Stimulated activated CD4-positive, alpha-beta T cell treated with anti-CD3 and anti-CD28 coated beads, Interleukin-4, amount 100 ng/mL, for 24 hours (primary cell): ENCODE measurements around the gene COPE.
A peak's percentile ranks its signal among the peaks of the same experiment; 100 is the strongest.
"Not testable (repeated sequence)": the region's sequence is repeated elsewhere in the genome, so short reads cannot be mapped to it uniquely, and the experiment has no call there.

Experiments used
- DNase-seq: peaks from one replicate; pipeline ENCODE4 v3.0.0-alpha.2; 2020

The COPE gene

DNA sequence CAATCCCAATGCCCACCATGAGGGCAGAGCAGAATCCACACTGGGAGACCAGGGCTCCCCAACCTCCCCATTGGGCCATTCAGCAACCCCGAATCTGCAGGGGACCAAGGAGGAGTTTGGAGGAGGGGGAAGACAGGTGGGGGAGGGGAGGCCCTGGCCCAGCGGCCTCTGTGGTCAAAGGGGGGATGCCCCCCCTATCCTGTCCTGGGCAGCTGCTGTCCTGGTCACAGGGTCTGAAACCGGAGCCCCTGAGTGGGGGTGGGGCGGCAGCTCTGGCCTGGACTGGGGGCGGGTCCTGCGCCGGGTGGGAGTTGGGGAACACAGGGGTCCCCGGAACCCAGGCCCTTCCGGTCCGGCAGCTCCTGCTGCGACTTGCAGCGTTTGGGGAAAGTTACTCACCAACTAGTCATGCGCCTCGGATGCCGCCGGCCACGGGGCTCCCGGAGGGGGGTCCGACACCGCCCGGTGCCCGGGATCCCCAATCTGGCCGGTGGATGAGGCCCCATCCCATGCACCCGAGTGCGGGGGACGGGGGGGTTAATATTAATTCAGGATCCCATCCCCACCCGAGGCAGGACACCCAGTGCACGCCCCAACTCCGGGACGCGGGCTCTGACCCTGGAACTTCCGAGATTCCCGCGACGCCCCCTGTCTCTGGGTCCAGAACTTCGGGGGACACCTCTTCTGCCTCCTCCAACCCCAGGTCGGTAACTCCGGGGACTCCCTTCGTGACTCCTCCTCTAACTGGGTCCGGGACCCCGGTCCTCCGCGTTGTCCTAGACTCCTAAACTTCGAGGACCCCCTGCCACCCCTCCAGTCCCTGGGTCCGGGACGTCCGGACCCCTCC lies 21.0 kb upstream of the COPE start:
- DNase-seq = no peak

DNA sequence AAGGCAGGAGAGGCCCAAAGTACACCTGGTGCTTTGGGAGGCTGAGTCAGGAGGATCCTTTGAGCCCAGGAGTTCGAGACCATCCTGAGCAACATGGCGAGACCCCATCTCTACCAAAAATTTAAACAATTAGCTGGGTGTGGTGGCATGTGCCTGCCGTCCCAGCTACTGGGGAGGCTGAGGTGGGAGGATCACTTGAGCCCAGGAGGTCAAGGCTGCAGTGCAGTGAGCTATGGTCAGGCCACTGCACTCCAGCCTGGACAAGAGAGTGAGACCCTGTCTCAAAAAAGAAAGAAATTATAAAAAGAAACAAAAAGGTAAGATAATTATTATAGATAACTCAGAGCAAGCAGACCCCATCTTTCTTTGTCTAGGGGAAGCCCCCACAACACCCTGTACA lies 20.0 kb upstream of the COPE start:
- no peak for DNase-seq

DNA sequence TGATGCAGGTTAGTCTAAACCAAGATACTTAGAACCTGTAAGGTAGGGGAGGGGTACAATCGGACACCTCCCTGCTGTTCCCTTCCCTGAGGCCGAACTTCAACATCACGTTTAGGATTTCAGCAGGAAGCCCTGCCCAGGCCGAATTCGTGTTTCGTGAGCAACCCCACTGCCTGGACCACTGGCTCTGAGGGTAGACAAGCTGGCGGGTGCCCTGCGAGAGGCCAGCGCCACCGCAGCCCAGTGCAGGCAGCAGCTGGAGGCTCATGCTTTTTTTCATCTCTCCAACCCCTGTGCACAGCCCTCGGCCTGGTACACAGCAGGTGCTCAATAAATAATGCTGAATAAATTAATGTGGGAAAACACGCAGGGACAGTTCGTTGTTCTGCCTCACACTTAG lies 14.1 kb upstream of the COPE start:
- no peak for DNase-seq

DNA sequence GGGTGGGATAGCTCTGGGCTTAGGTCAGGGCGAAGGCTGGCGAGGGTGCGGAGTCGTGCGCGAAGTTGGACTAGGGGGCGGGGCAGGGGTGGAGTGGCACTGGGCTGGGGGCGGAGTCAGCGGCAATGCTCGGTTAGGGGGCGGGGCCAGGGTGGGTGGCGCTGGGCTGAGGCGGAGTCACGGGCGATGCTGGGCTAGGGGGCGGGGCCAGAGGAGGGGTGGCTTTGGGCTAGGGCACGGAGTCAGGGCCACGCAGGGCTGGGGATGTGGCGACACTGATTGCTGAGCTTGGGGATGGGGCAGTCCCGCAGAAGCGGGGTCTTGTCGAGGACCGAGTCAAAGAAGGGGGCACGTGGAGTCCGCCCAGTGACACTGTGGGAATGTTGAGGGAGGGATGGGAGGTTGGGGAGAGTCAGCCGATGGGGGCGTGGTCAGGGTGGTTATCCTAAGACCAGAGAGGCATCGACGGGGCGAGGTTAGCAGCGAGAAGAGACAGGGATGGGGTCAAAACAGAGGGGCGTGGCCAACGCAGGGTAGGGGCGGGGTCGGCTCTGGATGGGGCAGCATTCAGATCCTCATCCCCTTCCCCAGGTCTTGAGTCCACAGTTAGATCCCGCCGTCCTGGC lies 13.1 kb upstream of the COPE start:
- peak; percentile 85 for DNase-seq

DNA sequence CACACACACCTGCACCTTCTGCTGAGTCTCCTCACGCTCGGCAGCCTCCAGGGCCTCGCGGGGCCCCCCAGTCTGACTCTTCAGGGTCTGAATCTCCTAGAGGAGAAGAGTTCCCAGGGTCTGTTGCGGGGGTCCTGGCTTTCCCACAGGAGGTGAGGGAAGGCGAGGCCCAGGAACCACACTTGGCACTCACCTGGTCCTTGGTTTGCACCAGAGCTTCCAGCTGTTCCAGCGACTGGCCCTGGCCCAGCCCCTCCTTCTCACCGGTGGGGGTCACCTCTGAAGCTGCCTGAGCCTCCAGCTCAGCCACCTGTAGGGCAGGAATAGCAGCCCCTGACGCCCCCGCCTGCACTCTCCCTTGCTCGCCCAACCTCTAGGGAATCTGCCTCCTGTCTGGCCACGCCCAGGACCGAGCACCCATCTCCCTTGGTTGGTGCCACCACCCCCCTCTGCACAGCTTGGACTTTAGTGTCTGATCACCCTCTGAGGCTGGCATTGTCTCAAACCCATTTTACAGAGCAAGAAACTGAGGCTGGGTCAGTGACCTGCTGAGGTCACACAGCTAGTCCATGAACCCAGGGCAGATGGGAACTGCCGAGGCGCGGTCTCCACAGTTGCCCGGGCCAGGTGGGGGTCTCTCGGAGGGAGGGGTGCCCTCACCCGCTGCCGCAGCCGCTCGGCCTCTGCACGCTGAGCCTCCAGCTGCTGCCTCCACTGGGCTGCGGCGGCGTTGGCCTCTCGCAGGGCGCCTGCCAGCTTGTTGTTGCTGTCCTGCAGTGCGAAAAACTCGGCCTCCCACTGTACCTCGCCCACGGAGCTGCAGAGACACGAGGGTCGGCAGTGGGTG lies 12.4 kb upstream of the COPE start:
- DNase-seq = no peak

DNA sequence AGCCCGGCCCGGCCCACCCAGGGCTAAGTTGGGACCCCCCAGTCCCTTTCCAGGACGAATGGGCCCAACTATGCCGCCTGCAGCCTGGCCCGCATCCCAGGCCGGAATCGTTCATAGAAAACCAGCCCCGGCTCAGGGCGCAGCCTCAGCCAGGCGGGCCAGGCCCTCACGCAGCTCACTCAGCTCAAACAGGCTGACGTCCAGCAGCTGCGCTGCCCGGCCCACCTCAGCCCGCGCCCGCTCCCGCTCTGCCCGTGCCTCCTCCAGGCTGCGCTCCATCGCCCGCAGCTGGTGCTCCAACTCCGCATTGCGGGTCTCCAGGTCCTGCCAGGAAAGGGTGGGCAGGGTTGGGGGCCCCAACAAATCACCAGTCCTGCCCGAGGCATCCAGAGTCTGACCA lies 10.1 kb upstream of the COPE start:
- no peak for DNase-seq

DNA sequence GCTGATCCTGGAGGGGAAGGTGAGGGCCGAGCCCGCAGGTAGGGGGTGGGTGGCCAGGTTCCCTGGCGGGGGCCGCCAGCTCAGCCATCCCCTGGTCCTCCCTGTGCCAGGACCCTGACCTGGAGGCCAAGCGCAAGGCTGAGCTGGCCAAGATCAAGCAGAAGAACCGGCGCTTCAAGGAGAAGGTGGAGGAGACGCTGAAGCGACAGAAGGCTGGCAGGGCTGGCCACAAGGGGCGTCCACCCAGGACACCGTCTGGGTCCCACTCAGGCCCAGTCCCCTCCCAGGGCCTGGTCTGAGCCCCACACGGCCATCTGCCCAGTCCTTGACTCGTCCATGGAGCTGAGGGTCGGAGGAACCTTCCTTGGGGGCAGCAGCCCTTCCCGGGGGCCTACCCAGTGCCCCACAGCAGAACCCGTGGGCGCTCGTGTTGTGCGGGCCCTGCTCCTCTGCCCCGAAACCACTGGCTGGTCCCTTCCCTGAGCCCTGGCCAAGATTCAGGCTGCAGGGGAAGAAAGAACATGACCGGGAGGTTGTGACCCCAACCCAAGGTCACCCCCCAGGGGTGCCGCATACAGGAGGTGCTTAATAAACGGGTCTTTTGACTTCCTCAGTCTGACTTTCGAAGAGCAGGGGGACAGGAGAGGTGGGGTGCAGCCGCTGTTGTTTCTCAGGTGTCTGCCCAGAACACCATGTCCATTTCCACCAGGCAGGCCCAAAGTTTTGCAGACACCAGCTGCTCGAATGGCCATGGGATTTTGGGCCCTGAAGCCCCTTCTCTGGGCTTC lies 9.0 kb upstream of the COPE start:
- no peak for DNase-seq

DNA sequence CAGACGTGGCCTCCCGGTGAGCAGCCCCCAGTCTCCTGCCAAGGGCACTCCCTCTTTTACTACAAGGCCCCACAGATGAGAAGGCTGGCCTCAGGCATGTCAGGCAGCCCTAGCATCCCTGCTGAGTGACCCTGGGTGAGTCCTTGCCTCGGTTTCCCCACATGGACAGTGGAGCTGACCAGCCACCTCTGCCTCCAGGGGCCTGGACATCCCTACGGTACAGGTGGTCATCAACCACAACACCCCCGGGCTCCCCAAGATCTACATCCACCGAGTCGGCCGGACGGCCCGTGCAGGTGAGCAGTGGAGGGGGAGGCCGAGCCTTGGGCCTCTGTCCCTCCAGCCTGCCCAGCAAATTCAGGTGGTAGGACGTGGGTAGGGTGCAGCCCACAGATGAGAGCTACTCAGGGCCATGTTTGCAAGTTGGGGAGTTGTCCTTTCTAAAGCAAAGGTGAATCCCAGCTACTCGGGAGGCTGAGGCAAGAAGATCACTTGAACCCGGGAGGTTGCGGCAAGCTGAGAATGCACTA lies 5.6 kb upstream of the COPE start:
- DNase-seq = no peak

DNA sequence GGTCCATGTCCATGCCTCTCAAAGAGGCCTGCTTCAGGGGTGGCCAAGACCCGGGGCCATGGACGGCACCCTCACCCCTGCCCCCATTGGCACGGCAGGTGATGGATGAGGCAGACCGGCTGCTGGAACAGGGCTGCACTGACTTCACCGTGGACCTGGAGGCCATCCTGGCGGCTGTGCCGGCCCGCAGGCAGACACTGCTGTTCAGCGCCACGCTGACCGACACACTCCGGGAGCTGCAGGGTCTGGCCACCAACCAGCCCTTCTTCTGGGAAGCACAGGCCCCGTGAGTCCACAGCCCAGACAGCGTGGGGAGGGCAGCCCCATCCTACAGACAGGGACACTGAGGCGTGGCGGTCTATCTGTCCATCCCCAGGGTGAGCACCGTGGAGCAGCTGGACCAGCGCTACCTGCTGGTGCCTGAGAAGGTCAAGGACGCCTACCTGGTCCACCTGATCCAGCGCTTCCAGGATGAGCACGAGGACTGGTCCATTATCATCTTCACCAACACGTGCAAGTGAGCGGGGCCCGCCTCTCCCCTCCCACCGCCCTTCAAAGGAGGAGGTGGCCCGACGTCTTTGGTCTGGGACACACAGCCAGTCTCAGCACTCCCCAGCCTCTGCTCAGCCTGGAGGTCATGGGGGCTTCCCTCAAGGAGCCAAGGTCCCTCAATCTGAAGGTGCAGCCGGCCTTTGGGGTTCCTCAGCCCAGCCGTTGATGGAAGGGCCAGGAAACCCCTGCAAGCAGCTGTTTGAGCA lies 3.2 kb upstream of the COPE start:
- no peak for DNase-seq

DNA sequence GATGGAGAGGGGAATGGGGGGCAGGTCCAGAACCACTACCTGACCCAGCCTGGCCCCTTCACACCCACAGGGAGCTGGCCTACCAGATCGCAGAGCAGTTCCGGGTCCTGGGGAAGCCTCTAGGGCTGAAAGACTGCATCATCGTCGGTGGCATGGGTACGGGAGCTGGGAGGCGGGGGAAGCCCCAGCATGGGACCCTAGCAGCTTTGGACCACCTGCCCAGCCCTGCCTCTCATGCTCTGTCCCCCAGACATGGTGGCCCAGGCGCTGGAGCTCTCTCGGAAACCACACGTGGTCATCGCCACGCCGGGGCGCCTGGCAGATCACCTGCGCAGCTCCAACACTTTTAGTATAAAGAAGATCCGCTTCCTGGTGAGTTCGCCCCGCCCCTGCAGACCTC lies 2.4 kb upstream of the COPE start:
- no peak for DNase-seq

DNA sequence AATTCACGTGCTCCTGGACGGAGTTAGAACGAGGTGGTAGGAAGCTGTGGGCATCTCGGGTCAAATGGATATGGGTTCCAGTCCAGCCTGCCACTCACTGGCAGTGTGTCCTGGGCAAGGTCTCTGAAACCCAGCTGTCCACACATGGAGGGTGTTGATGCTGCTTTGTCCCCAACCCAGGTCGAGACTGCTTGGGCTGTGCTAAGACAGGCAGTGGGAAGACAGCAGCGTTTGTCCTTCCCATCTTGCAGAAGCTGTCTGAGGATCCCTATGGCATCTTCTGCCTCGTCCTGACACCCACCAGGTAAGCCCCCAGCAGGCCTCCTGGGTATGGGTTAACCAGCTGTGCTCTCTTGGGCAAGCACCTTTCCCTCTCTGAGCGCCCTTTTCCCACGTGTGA lies 1.2 kb upstream of the COPE start:
- no peak for DNase-seq

DNA sequence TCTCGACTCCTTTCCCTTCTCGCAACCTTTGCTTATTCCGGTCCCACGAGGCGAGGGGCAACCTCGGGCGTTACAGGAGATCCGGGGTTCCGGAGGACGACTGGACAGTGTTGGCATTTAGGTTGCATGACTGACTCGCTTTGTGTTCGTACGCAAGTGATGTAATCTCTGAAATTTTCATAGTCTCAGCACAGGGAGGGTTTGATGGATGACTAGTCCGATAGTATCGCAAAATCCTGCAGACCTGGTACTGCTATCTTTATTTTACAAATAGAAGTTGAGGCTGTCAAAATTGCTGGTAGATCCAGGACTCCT lies 670 bp upstream of the COPE start:
- DNase-seq = no peak

DNA sequence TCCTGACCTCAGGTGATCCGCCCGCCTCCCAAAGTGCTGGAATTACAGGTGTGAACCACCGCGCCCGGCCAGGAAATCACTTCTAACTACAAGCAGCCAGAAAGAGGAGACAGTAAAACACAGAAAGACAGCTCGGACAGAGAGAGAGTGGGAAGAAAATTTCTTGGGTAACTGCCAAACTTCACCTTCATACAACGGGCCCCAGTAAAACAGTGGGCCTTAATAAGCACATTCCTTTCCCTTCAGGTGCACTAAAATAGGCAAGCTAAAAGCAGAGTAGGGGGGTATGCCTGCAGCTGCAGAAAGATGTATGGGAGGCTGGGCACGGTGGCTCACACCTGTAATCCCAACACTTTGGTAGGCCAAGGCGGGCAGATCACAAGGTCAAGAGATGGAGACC lies 1.6 kb downstream of the COPE start:
- not testable (repeated sequence) for DNase-seq

DNA sequence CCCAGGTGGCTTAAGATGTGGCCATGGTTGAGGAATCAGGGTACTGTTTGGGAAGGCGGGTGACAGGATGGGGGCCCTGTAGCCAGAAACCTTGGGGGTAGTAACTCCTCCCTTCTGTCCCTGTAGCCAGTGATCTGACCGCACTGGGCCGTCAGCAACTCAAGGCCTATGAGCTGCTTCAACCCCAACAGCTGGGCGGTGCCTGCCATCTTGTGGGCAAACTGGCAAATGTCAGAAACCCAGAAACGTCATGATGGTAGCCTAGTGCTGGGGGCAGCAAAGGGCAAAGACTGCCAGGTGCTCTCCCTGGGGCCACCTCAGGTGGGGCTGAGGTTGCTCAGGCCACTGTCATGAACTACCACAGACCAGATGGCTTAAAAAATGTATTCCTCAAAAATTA lies 3.5 kb downstream of the COPE start:
- peak; percentile 36 for DNase-seq

DNA sequence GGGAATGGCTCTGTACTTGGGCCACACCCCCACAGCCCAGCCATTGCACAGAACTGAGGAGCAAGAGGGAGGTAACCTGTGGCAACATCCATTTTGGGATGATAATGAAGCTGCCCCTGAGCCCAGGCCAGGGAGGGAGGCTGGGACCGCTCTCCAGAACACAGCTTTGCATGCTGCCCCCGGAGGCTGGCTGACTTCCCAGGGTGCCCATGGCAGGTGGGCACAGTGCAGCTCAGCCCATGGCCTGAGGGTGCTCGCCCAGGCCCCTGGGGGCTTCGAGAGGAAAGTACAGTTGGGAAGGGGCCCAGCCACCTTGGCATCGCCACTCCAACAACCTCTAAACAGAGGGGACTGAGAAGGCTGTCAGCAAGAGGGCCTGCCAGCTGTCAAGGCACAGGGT lies 5.7 kb downstream of the COPE start:
- no peak for DNase-seq

DNA sequence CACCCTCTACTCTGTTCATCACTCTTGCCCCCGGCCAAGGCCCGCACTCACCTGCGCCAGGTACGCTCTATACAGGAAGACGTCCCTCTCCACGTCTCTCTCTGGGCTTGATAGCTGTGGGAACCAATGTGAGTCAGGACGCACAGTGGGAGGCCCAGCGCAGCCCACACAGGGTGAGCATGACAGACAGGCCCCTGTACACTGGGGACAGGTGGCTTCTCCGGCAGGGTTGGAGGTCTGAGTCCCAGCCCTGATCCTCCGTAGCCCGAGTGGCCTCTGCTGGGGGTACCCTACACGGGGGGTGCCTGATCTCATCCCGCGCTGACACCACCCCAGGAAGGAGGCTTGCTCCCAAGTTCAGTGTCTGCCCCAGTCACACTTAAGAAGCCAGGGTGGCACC lies 6.3 kb downstream of the COPE start:
- no peak for DNase-seq

DNA sequence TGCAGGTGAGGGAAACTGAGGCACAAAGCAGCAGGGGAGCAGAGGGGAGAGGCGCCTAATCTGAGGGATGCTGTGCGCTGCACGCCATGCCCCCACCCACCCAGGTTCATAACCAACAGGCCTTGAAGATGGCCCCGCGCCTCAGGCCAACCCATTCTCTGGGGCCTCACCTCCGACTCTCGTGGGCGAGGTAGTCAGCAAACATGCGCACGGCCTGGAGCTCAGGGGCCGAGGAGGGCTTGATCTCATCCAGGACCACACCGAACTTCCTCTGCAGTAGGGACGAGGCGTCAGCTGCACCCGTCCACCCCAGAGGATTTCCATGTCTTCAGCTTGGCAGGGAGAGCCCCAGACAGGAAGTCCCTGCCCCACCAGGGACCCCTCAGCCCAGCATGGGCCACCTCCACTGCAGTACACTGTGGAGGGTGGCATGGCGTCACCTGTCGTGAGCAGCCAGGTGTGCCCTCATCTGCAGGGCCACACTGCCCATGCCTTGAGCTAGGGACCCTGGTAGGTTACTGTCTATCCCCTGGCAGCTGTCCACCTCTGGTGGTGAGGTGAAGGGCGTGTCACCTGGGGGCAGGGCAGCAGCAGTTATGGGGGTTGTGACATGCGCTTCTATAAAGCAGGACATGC lies 8.3 kb downstream of the COPE start:
- DNase-seq = no peak

DNA sequence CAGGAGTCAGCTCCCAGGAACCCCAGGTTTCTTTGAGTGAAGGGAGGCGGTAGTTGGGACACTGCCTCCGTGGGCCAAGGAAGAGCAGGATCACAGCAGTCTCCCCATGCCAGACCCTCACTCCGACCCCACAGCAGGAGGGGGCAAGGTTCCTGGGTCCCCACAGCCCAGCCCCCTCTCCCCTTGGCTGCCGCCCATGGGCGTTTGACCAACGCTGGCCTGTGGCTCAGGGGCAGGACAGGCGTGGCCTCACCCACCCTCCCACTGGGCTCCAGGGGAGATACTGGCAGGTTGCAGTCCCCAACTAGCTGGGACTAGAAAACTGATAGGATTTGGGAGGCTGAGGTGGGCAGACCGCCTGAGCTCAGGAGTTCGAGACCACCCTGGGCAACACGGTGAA lies 9.2 kb downstream of the COPE start:
- no peak for DNase-seq

DNA sequence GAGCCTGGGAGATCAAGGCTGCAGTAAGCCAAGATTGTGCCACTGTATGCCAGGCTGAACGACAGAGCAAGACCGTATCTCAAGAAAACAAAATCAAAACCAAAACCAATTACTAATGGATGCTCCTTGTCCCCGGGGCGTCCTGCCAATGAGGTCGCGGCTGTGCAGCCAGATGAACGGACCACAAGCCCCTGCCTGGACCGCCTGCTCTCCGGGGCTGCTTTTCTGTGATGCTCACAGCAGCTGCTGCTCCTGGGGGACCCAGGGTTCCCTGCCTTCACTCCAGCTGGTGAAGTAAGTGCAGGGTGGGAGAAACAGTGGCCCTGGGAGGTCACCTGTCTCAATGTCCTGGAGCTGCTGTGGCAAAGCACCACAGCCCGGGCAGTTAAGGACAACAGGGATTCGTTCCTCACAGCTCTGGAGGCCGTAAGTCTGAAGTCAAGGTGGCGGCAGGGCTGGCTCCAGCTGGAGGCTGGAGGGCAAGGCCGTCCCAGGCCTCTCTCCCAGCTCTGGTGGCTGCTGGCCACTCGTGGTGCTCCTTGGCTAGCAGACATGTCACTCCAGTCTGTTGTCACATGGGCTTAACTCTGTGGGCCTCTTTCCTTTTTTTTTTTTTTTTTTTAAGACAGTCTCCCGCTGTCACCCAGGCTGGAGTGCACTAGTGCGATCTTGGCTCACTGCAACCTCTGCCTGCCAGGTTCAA lies 10.1 kb downstream of the COPE start:
- DNase-seq = no peak

DNA sequence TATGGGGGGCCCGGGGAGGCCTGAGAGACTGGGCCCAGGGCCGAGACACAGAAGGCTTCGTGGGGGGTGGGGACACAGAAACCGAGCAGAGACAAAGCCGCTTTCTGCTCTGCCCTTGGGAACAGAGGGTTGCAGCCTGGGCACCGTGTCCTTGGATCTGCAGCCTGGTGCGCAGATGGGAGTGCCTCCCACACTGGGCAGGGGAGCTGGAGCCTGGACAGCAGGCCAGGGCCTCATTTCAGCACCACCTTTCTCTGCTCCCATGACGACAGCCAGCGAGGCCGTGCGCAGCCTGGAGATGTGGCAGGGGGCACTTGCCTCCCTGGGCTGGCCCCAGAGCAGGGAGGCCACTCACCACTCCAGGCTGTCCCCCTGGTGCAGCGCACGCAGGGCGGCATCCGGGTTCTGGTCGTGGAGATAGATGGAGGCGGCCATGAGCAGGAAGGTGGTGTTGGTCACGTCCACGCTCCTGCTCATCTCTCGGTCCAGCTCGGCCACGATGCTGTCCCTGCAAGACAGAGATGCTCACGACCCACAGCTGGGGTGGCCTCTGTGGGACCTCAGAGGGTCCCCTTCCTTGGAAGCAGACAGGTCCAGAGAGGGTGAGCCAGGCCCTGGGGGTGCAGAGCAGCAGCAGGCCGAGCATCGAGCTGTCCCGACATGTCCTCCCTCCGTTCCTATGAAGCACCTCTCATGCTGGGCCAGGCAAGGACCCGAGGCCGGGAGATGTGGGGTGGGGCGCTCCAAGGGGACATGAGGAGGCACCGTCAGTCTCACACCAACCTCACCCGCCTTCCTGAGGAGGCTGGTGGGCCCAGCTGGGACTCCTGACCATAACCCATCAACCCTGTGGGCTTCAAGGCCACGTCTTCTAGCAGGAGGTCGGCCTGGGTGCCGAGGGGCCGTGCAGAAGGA lies 12.3 kb downstream of the COPE start:
- no peak for DNase-seq
